H9 (cell line): ENCODE results near the gene PKP1. TPM values are rescaled to one million over a fixed set of nuclear protein-coding genes. Genes with fewer than 3 reads are reported as not detected.

Source experiments
- DNase-seq: peaks from one replicate; pipeline ENCODE4 v3.0.0-alpha.2; 2017
- H2AFZ ChIP-seq: one replicate; pipeline ENCODE4 v1.6.1; 2013; ENCODE audit warnings: mild to moderate bottlenecking, low read length, control low read depth, moderate library complexity
- H2AK5ac ChIP-seq: 2 replicates; pipeline ENCODE4 v1.6.1; 2013; ENCODE audit warnings: low read length, control low read depth, mixed read lengths; ENCODE audit not compliant: insufficient read length
- H2BK120ac ChIP-seq: one replicate; pipeline ENCODE4 v1.6.1; 2013; ENCODE audit warnings: low read depth, mild to moderate bottlenecking, low read length, control low read depth, inconsistent platforms; ENCODE audit not compliant: poor library complexity, severe bottlenecking
- H2BK12ac ChIP-seq: 2 replicates; pipeline ENCODE4 v1.6.1; 2013; ENCODE audit warnings: low read length, control low read depth, mixed read lengths, low read depth; ENCODE audit not compliant: insufficient read length
- H2BK15ac ChIP-seq: 2 replicates; pipeline ENCODE4 v1.6.1; 2013; ENCODE audit warnings: low read depth, low read length, control low read depth
- H2BK20ac ChIP-seq: one replicate; pipeline ENCODE4 v1.6.1; 2013; ENCODE audit warnings: low read depth, mild to moderate bottlenecking, low read length, control low read depth, inconsistent platforms; ENCODE audit not compliant: poor library complexity, severe bottlenecking
- H2BK5ac ChIP-seq: 2 replicates; pipeline ENCODE4 v1.6.1; 2013; ENCODE audit warnings: low read length, control low read depth, mixed read lengths; ENCODE audit not compliant: insufficient read length
- H3K14ac ChIP-seq: 2 replicates; pipeline ENCODE4 v1.6.1; 2013; ENCODE audit warnings: low read length, control low read depth; ENCODE audit not compliant: insufficient read depth
- H3K18ac ChIP-seq: 2 replicates; pipeline ENCODE4 v1.6.1; 2013; ENCODE audit warnings: low read depth, mild to moderate bottlenecking, mixed read lengths, low read length, control low read depth; ENCODE audit not compliant: insufficient read length
- H3K23ac ChIP-seq: 2 replicates; pipeline ENCODE4 v1.6.1; 2013; ENCODE audit warnings: low read length, control low read depth, mixed read lengths, low read depth; ENCODE audit not compliant: insufficient read length
- H3K23me2 ChIP-seq: 2 replicates; pipeline ENCODE4 v1.6.1; 2013; ENCODE audit warnings: low read depth, mild to moderate bottlenecking, mixed read lengths, low read length, control low read depth; ENCODE audit not compliant: insufficient read length, poor library complexity, severe bottlenecking
- H3K27ac ChIP-seq: 2 replicates; pipeline ENCODE4 v1.5.1; 2013; ENCODE audit warnings: low read length, control low read depth, mixed read lengths, low read depth; ENCODE audit not compliant: insufficient read length
- H3K27me3 ChIP-seq: 2 replicates; pipeline ENCODE4 v1.6.1; 2013; ENCODE audit warnings: low read length, control low read depth, inconsistent platforms; ENCODE audit not compliant: insufficient read depth
- H3K4ac ChIP-seq: 2 replicates; pipeline ENCODE4 v1.6.1; 2013; ENCODE audit warnings: low read depth, mild to moderate bottlenecking, control low read depth, inconsistent platforms, low read length, moderate library complexity
- H3K4me1 ChIP-seq: 2 replicates; pipeline ENCODE4 v1.6.1; 2013; ENCODE audit warnings: low read length, control low read depth, inconsistent platforms; ENCODE audit not compliant: insufficient read depth
- H3K4me2 ChIP-seq: 2 replicates; pipeline ENCODE4 v1.6.1; 2013; ENCODE audit warnings: low read length, control low read depth, mixed read lengths; ENCODE audit not compliant: insufficient read length, insufficient read depth
- H3K56ac ChIP-seq: 2 replicates; pipeline ENCODE4 v1.6.1; 2013; ENCODE audit warnings: low read depth, mild to moderate bottlenecking, mixed read lengths, low read length, control low read depth; ENCODE audit not compliant: insufficient read length
- H3K79me1 ChIP-seq: 2 replicates; pipeline ENCODE4 v1.6.1; 2013; ENCODE audit warnings: low read depth, mild to moderate bottlenecking, moderate library complexity, low read length, control low read depth, inconsistent platforms; ENCODE audit not compliant: insufficient read depth, poor library complexity, severe bottlenecking
- H3K79me2 ChIP-seq: 2 replicates; pipeline ENCODE4 v1.6.1; 2013; ENCODE audit warnings: low read length, control low read depth, inconsistent platforms; ENCODE audit not compliant: insufficient read depth
- H3K9ac ChIP-seq: 2 replicates; pipeline ENCODE4 v1.6.1; 2013; ENCODE audit warnings: low read length, control low read depth, mixed read lengths; ENCODE audit not compliant: insufficient read length; ENCODE audit errors: extremely low read depth
- H3K9me3 ChIP-seq: one replicate; pipeline ENCODE4 v1.6.1; 2013; ENCODE audit warnings: low read depth, low read length, inconsistent platforms; ENCODE audit not compliant: control insufficient read depth
- H3T11ph ChIP-seq: one replicate; pipeline ENCODE4 v1.6.1; 2013; ENCODE audit warnings: mild to moderate bottlenecking, low read length, control low read depth, inconsistent platforms
- H4K20me1 ChIP-seq: one replicate; pipeline ENCODE4 v1.6.1; 2013; ENCODE audit not compliant: control insufficient read depth, insufficient read length, insufficient read depth
- H4K5ac ChIP-seq: 2 replicates; pipeline ENCODE4 v1.6.1; 2013; ENCODE audit warnings: low read depth, mild to moderate bottlenecking, mixed read lengths, low read length, control low read depth; ENCODE audit not compliant: insufficient read length
- H4K8ac ChIP-seq: replicated peaks from 2 replicates; pipeline ENCODE4 v1.6.1; 2013; ENCODE audit warnings: low read length, control low read depth, mixed read lengths, low read depth; ENCODE audit not compliant: insufficient read length
- H4K91ac ChIP-seq: 2 replicates; pipeline ENCODE4 v1.6.1; 2013; ENCODE audit warnings: low read depth, mild to moderate bottlenecking, moderate library complexity, mixed read lengths, low read length, control low read depth; ENCODE audit not compliant: insufficient read length
- H3K27ac Mint-ChIP-seq, 3 experiments: 2 replicates in 2 of 3; 3 replicates in 1 of 3; pipeline ENCODE4 v1.8.0; 2020 to 2021; ENCODE audit warnings: mixed read lengths in 3 of 3, mild to moderate bottlenecking in 1 of 3, moderate library complexity in 1 of 3
- H3K27me3 Mint-ChIP-seq: 2 replicates; pipeline ENCODE4 v1.8.0; 2021; ENCODE audit warnings: low read depth, mild to moderate bottlenecking, moderate library complexity, mixed read lengths
- H3K36me3 Mint-ChIP-seq, 3 experiments: 2 replicates in 2 of 3; 3 replicates in 1 of 3; pipeline ENCODE4 v1.8.0; 2020 to 2021; ENCODE audit warnings: low read depth in 3 of 3, mixed read lengths in 3 of 3; ENCODE audit not compliant: insufficient read depth in 1 of 3
- H3K4me1 Mint-ChIP-seq, 2 experiments: 2 replicates each; pipeline ENCODE4 v1.8.0; 2020; ENCODE audit warnings: mixed read lengths in 2 of 2
- H3K4me3 Mint-ChIP-seq, 2 experiments: 2 replicates in 1 of 2; 3 replicates in 1 of 2; pipeline ENCODE4 v1.8.0; 2020 to 2021; ENCODE audit warnings: mild to moderate bottlenecking in 2 of 2, mixed read lengths in 2 of 2, moderate library complexity in 1 of 2
- H3K9me3 Mint-ChIP-seq, 2 experiments: 2 replicates in 1 of 2; 3 replicates in 1 of 2; pipeline ENCODE4 v1.8.0; 2020; ENCODE audit warnings: mild to moderate bottlenecking in 2 of 2, mixed read lengths in 2 of 2, moderate library complexity in 1 of 2
- CTCF ChIP-seq: fragments of 200-600 bp; sonication (generic); conservative IDR thresholded peaks from 3 replicates; pipeline ENCODE4 v1.8.0; 2021; ENCODE audit warnings: antibody characterized with exemption, mild to moderate bottlenecking
- WGBS: extraction: QIAGEN DNeasy Blood & Tissue Kit; methylation state at CpG from one replicate; pipeline ENCODE4 v1.1.7; 2013; ENCODE audit warnings: missing lambda C conversion rate, low lambda C conversion rate, mixed read lengths; ENCODE audit not compliant: insufficient read length; ENCODE audit errors: extremely low coverage; 5-methylcytosine and 5-hydroxymethylcytosine counted together
- total RNA-seq: library from RNA; stranded (reverse); gene quantifications from 2 replicates; pipeline ENCODE4 v1.2.1, GENCODE V29; 2021

PKP1 gene
- total RNA-seq, 1 experiment from 2014 or later = 0.09 TPM

GRCh38 chr1:201311356-201312011, 28.2 kb downstream of the PKP1 start:
- Histone ChIP-seq H3K14ac (no peak overlapping the region), H2BK12ac (no peak overlapping the region), H2BK15ac (no peak overlapping the region), H2AK5ac (no peak overlapping the region), H2BK5ac (no peak overlapping the region), H3K23ac (no peak overlapping the region), H3T11ph (no peak overlapping the region), H2BK20ac (no peak overlapping the region), H3K4me2 (no peak overlapping the region), H3K27me3 (no peaks in the 10 kb centered on the region; the same call in 1 of the 2 replicates), H2AFZ (no peak overlapping the region), H4K5ac (no peak overlapping the region), H4K20me1 (no peaks in the 10 kb centered on the region), H4K91ac (no peak overlapping the region), H3K79me2 (no peaks in the 10 kb centered on the region; the same call in 1 of the 2 replicates), H3K56ac (no peak overlapping the region), H3K4ac (no peak overlapping the region), H3K79me1 (no peaks in the 10 kb centered on the region), H4K8ac (no peak overlapping the region), H3K9me3 (no peaks in the 10 kb centered on the region), H3K9ac (no peak overlapping the region), H3K18ac (no peak overlapping the region), H2BK120ac (no peak overlapping the region), H3K23me2 (no peaks in the 10 kb centered on the region), H3K4me1 (no peaks in the 10 kb centered on the region; the same call in 1 of the 2 replicates), H3K27ac (no peak overlapping the region)
- TF ChIP-seq CTCF = no peak
- no peak for DNase-seq
- peaks cover 21 to 38% of the 10 kb centered on the region in 2 experiments for H3K4me1 Mint-ChIP-seq
- no CpG with 5 or more reads among the region's 8 CpGs for WGBS
- H3K9me3 Mint-ChIP-seq = no peaks in the 10 kb centered on the region
- no peaks in the 10 kb centered on the region for H3K36me3 Mint-ChIP-seq
- no peak overlapping the region for H3K4me3 Mint-ChIP-seq
- peaks cover 48% of the 10 kb centered on the region for H3K27me3 Mint-ChIP-seq
- no peak overlapping the region for H3K27ac Mint-ChIP-seq
